CD4-positive, alpha-beta T cell (primary cell): ENCODE data around the gene ZNF112. TPM values are rescaled to one million over a fixed set of nuclear protein-coding genes. Genes with fewer than 3 reads are reported as not detected.

Experiments
- ATAC-seq: fragments of 200-7000 bp; cut with Tn5 transposase; one replicate; pipeline ENCODE4 v1.10.0; 2022; ENCODE audit warnings: mild to moderate bottlenecking; ENCODE audit not compliant: poor library complexity
- CTCF ChIA-PET: fragments of 350-600 bp; sonication (Branson Sonifier 250); formaldehyde crosslinking; loops from one replicate; lab custom pipeline; 2021; ENCODE audit warnings: antibody characterized with exemption, inconsistent platforms; lab: Charles Lee
- POLR2A ChIA-PET: fragments of 350-600 bp; sonication (Branson Sonifier 250); formaldehyde crosslinking; loops from one replicate; lab custom pipeline; 2021; ENCODE audit warnings: antibody characterized with exemption, inconsistent platforms; lab: Charles Lee
- DNase-seq, 14 experiments: peaks; one replicate each; pipeline ENCODE4 v3.0.0-alpha.2; 2013 to 2020; ENCODE audit warnings: mixed read lengths in 2 of 14
- H3K27ac ChIP-seq, 2 donors: one replicate each; pipeline versions ENCODE4 v1.5.1 to v1.7.0; 2013; ENCODE audit warnings: low read length in 2 of 2, low read depth in 1 of 2, mild to moderate bottlenecking in 1 of 2
- H3K27me3 ChIP-seq, 2 experiments: 1 replicate in 1 of 2; 2 replicates in 1 of 2; pipeline versions ENCODE4 v1.6.1 to v1.7.0; 2013; ENCODE audit warnings: low read length in 2 of 2, control low read depth in 1 of 2, mild to moderate bottlenecking in 1 of 2, moderate library complexity in 1 of 2; ENCODE audit not compliant: insufficient read depth in 2 of 2, control insufficient read depth in 1 of 2
- H3K36me3 ChIP-seq: one replicate; pipeline ENCODE4 v1.6.1; 2013; ENCODE audit warnings: low read length, control low read depth; ENCODE audit not compliant: insufficient read depth
- H3K4me1 ChIP-seq: one replicate; pipeline ENCODE4 v1.6.1; 2013; ENCODE audit warnings: low read length, control low read depth; ENCODE audit not compliant: insufficient read depth
- H3K4me3 ChIP-seq: one replicate; pipeline ENCODE4 v1.5.1; 2013; ENCODE audit warnings: mild to moderate bottlenecking, low read length, moderate library complexity
- H3K9me3 ChIP-seq, 2 experiments: 1 replicate in 1 of 2; 2 replicates in 1 of 2; pipeline versions ENCODE4 v1.6.1 to v1.7.0; 2013; ENCODE audit warnings: low read length in 2 of 2, mild to moderate bottlenecking in 2 of 2, control low read depth in 1 of 2, moderate library complexity in 1 of 2; ENCODE audit not compliant: control insufficient read depth in 1 of 2, insufficient read depth in 1 of 2
- H3K27ac Mint-ChIP-seq: one replicate; pipeline ENCODE4 v1.8.0; 2020; ENCODE audit warnings: mixed read lengths
- H3K27me3 Mint-ChIP-seq: one replicate; pipeline ENCODE4 v1.8.0; 2021; ENCODE audit warnings: mixed read lengths
- H3K36me3 Mint-ChIP-seq: one replicate; pipeline ENCODE4 v1.8.0; 2021; ENCODE audit warnings: low read depth, mixed read lengths
- H3K4me1 Mint-ChIP-seq: one replicate; pipeline ENCODE4 v1.8.0; 2021; ENCODE audit warnings: low read depth, mixed read lengths
- H3K4me3 Mint-ChIP-seq: one replicate; pipeline ENCODE4 v1.8.0; 2020; ENCODE audit warnings: mild to moderate bottlenecking, mixed read lengths
- H3K9me3 Mint-ChIP-seq: one replicate; pipeline ENCODE4 v1.8.0; 2020; ENCODE audit warnings: mixed read lengths
- CTCF ChIP-seq: fragments of 200-600 bp; IDR thresholded peaks from one replicate; pipeline ENCODE4 v1.8.0; 2022; ENCODE audit warnings: antibody characterized with exemption, mild to moderate bottlenecking
- intact Hi-C, 2 experiments: fragments of 100-400 bp; cut with DNase I in 1 of 2; cut with micrococcal nuclease in 1 of 2; formaldehyde crosslinking; loops; one replicate each; pipeline versions ENCODE4 v1.15.1 to v1.9.0; 2023 to 2025; cut with DNase I, micrococcal nuclease
- total RNA-seq, 174 experiments: library from RNA in 2 of 174; stranded (reverse) in 2 of 174; gene quantifications; one replicate each; pipeline ENCODE4 v1.2.3 and lab custom pipeline; 2021 to 2026

The ZNF112 gene
- total RNA-seq, 2 experiments from 2014 or later, result 0.08 TPM; not detected in 1

- ATAC-seq, result no peak
- ChIA-PET POLR2A (no interaction called here), CTCF (no interaction called here)
- H3K36me3 ChIP-seq, result peaks cover 35% of the 10 kb centered on the region
- H3K27me3 Mint-ChIP-seq, result no peaks in the 10 kb centered on the region
- H3K27ac Mint-ChIP-seq, result no peak overlapping the region
- H3K36me3 Mint-ChIP-seq, result peaks cover 62% of the 10 kb centered on the region
- H3K4me1 Mint-ChIP-seq, result peaks cover 18% of the 10 kb centered on the region
- H3K27me3 ChIP-seq, result no peaks in the 10 kb centered on the region
- H3K9me3 Mint-ChIP-seq, result peaks cover 5% of the 10 kb centered on the region
- H3K4me3 Mint-ChIP-seq, result peak overlapping the region; percentile 92
- H3K4me1 ChIP-seq, result peaks cover 19% of the 10 kb centered on the region
- intact Hi-C loops, result loop anchor here in 1 of 2 experiments (5.0 to 10.0 kb wide), 2 partner anchors 189 to 366 kb away; partner anchors contain the start of genes ZNF225 and ZNF45
- H3K9me3 ChIP-seq, result peaks cover 0 to 13% of the 10 kb centered on the region in 2 experiments
- H3K4me3 ChIP-seq, result no peak overlapping the region
- H3K27ac ChIP-seq, result no peak overlapping the region
- TF ChIP-seq CTCF, result no peak
- DNase-seq, result no peak
These were observed 53.2 kb downstream of the ZNF112 start for GRCh38 chr19:44303320-44303719.

DNA sequence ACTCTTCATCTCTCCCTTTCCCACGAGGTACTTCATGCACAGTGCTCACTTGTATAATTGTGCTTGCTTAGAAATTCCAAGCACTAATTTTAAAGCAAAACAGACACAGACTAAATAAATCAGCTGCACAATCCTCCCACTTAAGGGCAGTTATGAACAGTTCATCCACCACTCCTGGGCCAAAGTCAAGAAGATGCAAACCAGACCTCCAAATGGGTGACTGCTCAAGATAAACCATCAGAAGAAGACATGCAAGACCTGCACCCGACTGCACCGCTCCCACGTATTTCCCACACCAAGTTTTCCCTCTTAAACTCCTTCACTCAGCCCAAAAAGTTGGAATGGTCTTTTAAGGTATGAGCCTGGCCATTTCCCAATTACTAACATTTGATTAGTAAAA is 71.5 kb downstream of the ZNF112 start:
- ChIA-PET CTCF (no interaction called here), POLR2A (no interaction called here)
- Histone ChIP-seq H3K27ac (no peak overlapping the region), H3K4me3 (no peak overlapping the region), H3K9me3 (peaks cover 28 to 98% of the 10 kb centered on the region in 2 experiments), H3K4me1 (no peaks in the 10 kb centered on the region), H3K36me3 (peaks cover 29% of the 10 kb centered on the region), H3K27me3 (no peaks in the 10 kb centered on the region)
- no peak for DNase-seq
- TF ChIP-seq CTCF, result no peak
- no peaks in the 10 kb centered on the region for H3K4me1 Mint-ChIP-seq
- peaks cover 87% of the 10 kb centered on the region for H3K36me3 Mint-ChIP-seq
- no peak for ATAC-seq
- H3K27me3 Mint-ChIP-seq, result no peaks in the 10 kb centered on the region
- no peak overlapping the region for H3K27ac Mint-ChIP-seq
- peaks cover 29% of the 10 kb centered on the region for H3K9me3 Mint-ChIP-seq
- no peak overlapping the region for H3K4me3 Mint-ChIP-seq
- intact Hi-C loops, result no loop called here

DNA sequence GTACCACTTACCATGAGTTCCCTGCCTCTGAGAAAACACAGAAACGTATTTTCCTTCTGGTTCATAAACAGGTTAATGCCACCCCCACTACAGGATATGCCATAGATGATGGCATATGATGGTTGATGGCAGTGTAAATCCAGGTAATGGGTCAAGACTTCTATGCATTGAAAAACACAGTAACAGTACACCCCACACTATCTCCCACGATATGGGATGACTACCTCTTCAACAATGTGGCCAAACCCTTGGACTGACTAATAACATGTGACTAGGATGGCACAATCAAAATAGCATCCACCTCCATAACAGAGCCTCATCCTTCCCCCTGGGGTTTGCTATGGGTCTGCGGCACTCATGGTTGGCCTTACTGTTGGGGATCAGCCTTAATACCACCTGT is 73.6 kb downstream of the ZNF112 start:
- CTCF ChIA-PET, result no interaction called here
- H3K4me1 ChIP-seq, result no peaks in the 10 kb centered on the region
- no peaks in the 10 kb centered on the region for H3K27me3 ChIP-seq
- no peaks in the 10 kb centered on the region for H3K4me1 Mint-ChIP-seq
- no peak for DNase-seq
- intact Hi-C loops, result no loop called here
- peaks cover 35% of the 10 kb centered on the region for H3K9me3 Mint-ChIP-seq
- no peak overlapping the region for H3K27ac Mint-ChIP-seq
- POLR2A ChIA-PET, result no interaction called here
- H3K4me3 Mint-ChIP-seq, result no peak overlapping the region
- no peak overlapping the region for H3K4me3 ChIP-seq
- no peak for ATAC-seq
- no peaks in the 10 kb centered on the region for H3K27me3 Mint-ChIP-seq
- H3K9me3 ChIP-seq, result peaks cover 36 to 93% of the 10 kb centered on the region in 2 experiments
- H3K36me3 Mint-ChIP-seq, result peaks cover 86% of the 10 kb centered on the region
- H3K36me3 ChIP-seq, result peaks cover 8% of the 10 kb centered on the region
- no peak for TF ChIP-seq CTCF
- H3K27ac ChIP-seq, result no peak overlapping the region
